ENCODE results near the gene NFASC. TPM values are rescaled to one million over a fixed set of nuclear protein-coding genes. Genes with fewer than 3 reads are reported as not detected.

The NFASC gene
- total and polyA plus RNA-seq, 2 donors = 9.5 to 21.8 TPM

- Histone ChIP-seq H3K27ac (ENCODE audit: low read depth) (no peak overlapping the region), H3K4me3 (ENCODE audit: low read depth, low read length) (no peak overlapping the region), H3K36me3 (ENCODE audit: insufficient read depth) (no peaks in the 10 kb centered on the region), H3K4me1 (ENCODE audit: insufficient read depth) (no peaks in the 10 kb centered on the region)
- DNase-seq (ENCODE audit: extremely low spot score) = no peak
- 28% methylated on average over 4 of the region's 4 CpGs for WGBS
These were observed 170.5 kb downstream of the NFASC start for GRCh38 chr1:205041001-205041715.

GRCh38 chr1:205041998-205042910 is 171.6 kb downstream of the NFASC start:
- Histone ChIP-seq H3K36me3 (ENCODE audit: insufficient read depth) (no peaks in the 10 kb centered on the region), H3K4me3 (ENCODE audit: low read depth, low read length) (no peak overlapping the region), H3K4me1 (ENCODE audit: insufficient read depth) (no peaks in the 10 kb centered on the region), H3K27ac (ENCODE audit: low read depth) (no peak overlapping the region)
- DNase-seq (ENCODE audit: extremely low spot score) = no peak
- 51% methylated on average over 16 of the region's 16 CpGs for WGBS

- Histone ChIP-seq H3K4me3 (ENCODE audit: low read depth, low read length) (no peak within 1 kb of the TSS), H3K36me3 (ENCODE audit: insufficient read depth) (no peaks in the 10 kb centered on the region), H3K27ac (ENCODE audit: low read depth) (no peak within 1 kb of the TSS), H3K4me1 (ENCODE audit: insufficient read depth) (no peaks in the 10 kb centered on the region)
- DNase-seq (ENCODE audit: extremely low spot score) = no peak
- WGBS = 10% methylated on average over 53 of the region's 53 CpGs
These were observed 172.5 kb downstream of the NFASC start, which contains the start of gene CNTN2 for GRCh38 chr1:205042911-205043806. TSS of gene CNTN2 (plus strand) at chr1:205043212. CDS start at chr1:205053186, 9,974 bp downstream.

- Histone ChIP-seq H3K4me1 (ENCODE audit: insufficient read depth) (no peaks in the 10 kb centered on the region), H3K4me3 (ENCODE audit: low read depth, low read length) (no peak overlapping the region), H3K36me3 (ENCODE audit: insufficient read depth) (no peaks in the 10 kb centered on the region), H3K27ac (ENCODE audit: low read depth) (no peak overlapping the region)
- DNase-seq (ENCODE audit: extremely low spot score) = no peak
- whole genome bisulfite sequencing = 31% methylated on average over 4 of the region's 4 CpGs
These were observed 173.2 kb downstream of the NFASC start for GRCh38 chr1:205043866-205044265.

GRCh38 chr1:205044741-205045140 is 174.1 kb downstream of the NFASC start:
- Histone ChIP-seq H3K4me3 (ENCODE audit: low read depth, low read length) (no peak overlapping the region), H3K36me3 (ENCODE audit: insufficient read depth) (no peaks in the 10 kb centered on the region), H3K4me1 (ENCODE audit: insufficient read depth) (no peaks in the 10 kb centered on the region), H3K27ac (ENCODE audit: low read depth) (no peak overlapping the region)
- no peak for DNase-seq (ENCODE audit: extremely low spot score)
- 31% methylated on average over 5 of the region's 5 CpGs for WGBS

GRCh38 chr1:205045146-205045545 is 174.5 kb downstream of the NFASC start:
- no peak overlapping the region for H3K4me3 ChIP-seq (ENCODE audit: low read depth, low read length)
- H3K4me1 ChIP-seq (ENCODE audit: insufficient read depth) = no peaks in the 10 kb centered on the region
- WGBS = 33% methylated on average over 11 of the region's 11 CpGs
- no peak for DNase-seq (ENCODE audit: extremely low spot score)
- H3K27ac ChIP-seq (ENCODE audit: low read depth) = no peak overlapping the region
- H3K36me3 ChIP-seq (ENCODE audit: insufficient read depth) = no peaks in the 10 kb centered on the region

GRCh38 chr1:205046870-205047269 is 176.2 kb downstream of the NFASC start:
- no peak for DNase-seq (ENCODE audit: extremely low spot score)
- Histone ChIP-seq H3K36me3 (ENCODE audit: insufficient read depth) (no peaks in the 10 kb centered on the region), H3K27ac (ENCODE audit: low read depth) (no peak overlapping the region), H3K4me1 (ENCODE audit: insufficient read depth) (no peaks in the 10 kb centered on the region), H3K4me3 (ENCODE audit: low read depth, low read length) (no peak overlapping the region)
- 48% methylated on average over 4 of the region's 4 CpGs for WGBS

GRCh38 chr1:205047764-205048231 is 177.1 kb downstream of the NFASC start:
- H3K27ac ChIP-seq (ENCODE audit: low read depth) = no peak overlapping the region

GRCh38 chr1:205048382-205048781 is 177.7 kb downstream of the NFASC start:
- H3K36me3 ChIP-seq (ENCODE audit: insufficient read depth) = no peaks in the 10 kb centered on the region
- 81% methylated on average over 9 of the region's 9 CpGs for WGBS
- H3K4me1 ChIP-seq (ENCODE audit: insufficient read depth) = no peaks in the 10 kb centered on the region
- DNase-seq (ENCODE audit: extremely low spot score) = no peak
- no peak overlapping the region for H3K4me3 ChIP-seq (ENCODE audit: low read depth, low read length)
- H3K27ac ChIP-seq (ENCODE audit: low read depth) = no peak overlapping the region

More at GRCh38 chr1:205047764-205048231, 177.1 kb downstream of the NFASC start:
- H3K4me1 ChIP-seq (ENCODE audit: insufficient read depth) = no peaks in the 10 kb centered on the region
- no peaks in the 10 kb centered on the region for H3K36me3 ChIP-seq (ENCODE audit: insufficient read depth)
- no peak for DNase-seq (ENCODE audit: extremely low spot score)
- no peak overlapping the region for H3K4me3 ChIP-seq (ENCODE audit: low read depth, low read length)
- WGBS = 57% methylated on average over 5 of the region's 5 CpGs

GRCh38 chr1:205049479-205049878 is 178.8 kb downstream of the NFASC start:
- no peak overlapping the region for H3K27ac ChIP-seq (ENCODE audit: low read depth)
- 58% methylated on average over 6 of the region's 6 CpGs for WGBS
- no peaks in the 10 kb centered on the region for H3K4me1 ChIP-seq (ENCODE audit: insufficient read depth)
- H3K36me3 ChIP-seq (ENCODE audit: insufficient read depth) = no peaks in the 10 kb centered on the region
- no peak overlapping the region for H3K4me3 ChIP-seq (ENCODE audit: low read depth, low read length)
- DNase-seq (ENCODE audit: extremely low spot score) = no peak

GRCh38 chr1:205052690-205053089 is 182.0 kb downstream of the NFASC start:
- DNase-seq (ENCODE audit: extremely low spot score) = no peak
- Histone ChIP-seq H3K27ac (ENCODE audit: low read depth) (no peak overlapping the region), H3K4me3 (ENCODE audit: low read depth, low read length) (no peak overlapping the region), H3K36me3 (ENCODE audit: insufficient read depth) (no peaks in the 10 kb centered on the region), H3K4me1 (ENCODE audit: insufficient read depth) (no peaks in the 10 kb centered on the region)
- 73% methylated on average over 11 of the region's 11 CpGs for WGBS

- Histone ChIP-seq H3K4me1 (ENCODE audit: insufficient read depth) (no peaks in the 10 kb centered on the region), H3K36me3 (ENCODE audit: insufficient read depth) (no peaks in the 10 kb centered on the region), H3K27ac (ENCODE audit: low read depth) (no peak overlapping the region), H3K4me3 (ENCODE audit: low read depth, low read length) (no peak overlapping the region)
- no peak for DNase-seq (ENCODE audit: extremely low spot score)
- WGBS = 89% methylated on average over 5 of the region's 5 CpGs
These were observed 182.6 kb downstream of the NFASC start for GRCh38 chr1:205053296-205053695.

GRCh38 chr1:205054013-205054412 is 183.4 kb downstream of the NFASC start:
- H3K36me3 ChIP-seq (ENCODE audit: insufficient read depth) = no peaks in the 10 kb centered on the region
- no peak for DNase-seq (ENCODE audit: extremely low spot score)
- no peaks in the 10 kb centered on the region for H3K4me1 ChIP-seq (ENCODE audit: insufficient read depth)
- H3K27ac ChIP-seq (ENCODE audit: low read depth) = no peak overlapping the region
- 53% methylated on average over 7 of the region's 7 CpGs for WGBS
- no peak overlapping the region for H3K4me3 ChIP-seq (ENCODE audit: low read depth, low read length)
